Heart left ventricle (tissue), 16 donors: ENCODE data around the gene PLD4. TPM values are rescaled to one million over a fixed set of nuclear protein-coding genes. Genes with fewer than 3 reads are reported as not detected.
A peak's percentile ranks its signal among the peaks of the same experiment; 100 is the strongest.

Experiments used
- ATAC-seq, 4 donors: fragments of 200-7000 bp; cut with Tn5 transposase; one replicate each; pipeline ENCODE4 v1.9.1; 2020 to 2022; ENCODE audit warnings: moderate library complexity in 4 of 4, mild to moderate bottlenecking in 3 of 4, moderate number of reproducible peaks in 1 of 4
- DNase-seq, 5 donors: peaks; one replicate each; pipeline ENCODE4 v3.0.0-alpha.2; 2020
- H3K27ac ChIP-seq, 12 donors: fragments of 200-600 bp; sonication (generic) in 4 of 12; one replicate each; pipeline versions ENCODE4 v1.5.0 to v1.8.0; 2016 to 2022; ENCODE audit warnings: mild to moderate bottlenecking in 2 of 12
- H3K27me3 ChIP-seq, 9 donors: fragments of 200-600 bp; sonication (generic) in 2 of 9; one replicate each; pipeline versions ENCODE4 v1.5.1 to v1.8.0; 2016 to 2022; ENCODE audit warnings: mild to moderate bottlenecking in 3 of 9
- H3K36me3 ChIP-seq, 9 donors: fragments of 200-600 bp; sonication (generic) in 2 of 9; one replicate each; pipeline versions ENCODE4 v1.5.0 to v1.8.0; 2018 to 2022; ENCODE audit warnings: mild to moderate bottlenecking in 2 of 9
- H3K4me1 ChIP-seq, 12 donors: fragments of 200-600 bp; sonication (generic) in 4 of 12; one replicate each; pipeline versions ENCODE4 v1.5.0 to v1.8.0; 2016 to 2022; ENCODE audit warnings: mild to moderate bottlenecking in 3 of 12
- H3K4me3 ChIP-seq, 12 donors: fragments of 200-600 bp; sonication (generic) in 4 of 12; one replicate each; pipeline versions ENCODE4 v1.5.0 to v1.8.0; 2017 to 2022; ENCODE audit warnings: mild to moderate bottlenecking in 9 of 12, moderate library complexity in 4 of 12
- H3K9me3 ChIP-seq, 12 donors: fragments of 200-600 bp; sonication (generic) in 4 of 12; one replicate each; pipeline versions ENCODE4 v1.5.0 to v1.8.0; 2016 to 2022; ENCODE audit warnings: mild to moderate bottlenecking in 1 of 12
- CTCF ChIP-seq, 12 donors: fragments of 200-600 bp; sonication (generic) in 4 of 12; IDR thresholded peaks; one replicate each; pipeline versions ENCODE4 v1.5.0 to v1.8.0; 2018 to 2022; ENCODE audit warnings: antibody characterized with exemption in 12 of 12, mild to moderate bottlenecking in 5 of 12
- POLR2A ChIP-seq, 2 donors: fragments of 450-650 bp; IDR thresholded peaks; one replicate each; pipeline ENCODE4 v1.6.1; 2017; ENCODE audit warnings: antibody characterized with exemption in 2 of 2, mild to moderate bottlenecking in 2 of 2, moderate library complexity in 2 of 2
- WGBS, 4 donors: extraction: QIAGEN DNeasy Blood & Tissue Kit in 2 of 4; methylation state at CpG; one replicate each; pipeline versions ENCODE4 v1.1.5 to v1.1.7; 2013 to 2018; 5-methylcytosine and 5-hydroxymethylcytosine counted together
- intact Hi-C, 10 donors: fragments of 100-400 bp; cut with DNase I; formaldehyde crosslinking; loops; one replicate each; pipeline versions ENCODE4 v1.11.1 to v1.14.2; 2022
- polyA plus RNA-seq, 2 donors: library from polyadenylated mRNA; stranded (reverse); fragments of 200-250 nt; gene quantifications; one replicate each; pipeline ENCODE4 v1.2.3, GENCODE V29; 2013
- total RNA-seq, 9 donors: library from RNA; depleted of rRNA in 2 of 9; stranded (reverse); fragments of >200 nt in 2 of 9; fragmentation: NEBNext Ultra II Directional in 3 of 9; extraction: Animal tissue kit (Norgen Biotek cat#: 25700) in 3 of 9; gene quantifications; one replicate each; pipeline versions ENCODE4 v1.1.0 to v1.2.4, GENCODE V29; 2016 to 2023
- donor health status: ischemic (EF 13 %, LVEDD 7.1; RV severe dilation, severe dysfunction).
- donor health status: healthy with polysubstance abuse.
- donor health status: DM: no; HTN: yes; CAD: no.
- donor health status: DM: no; HTN: no; CAD: no.
- donor health status: ischemic (EF 25% LVEDD 6.9; RV normal size, moderate dysfunction).
- donor health status: ischemic (EF 25% LVEDD 5.7; RV mildly dilated, moderate dysfunction).
- donor health status: healthy.
- donor health status: DM: yes; HTN: yes; CAD: no.
- donor health status: ischemic (EF 35%, LVEDD 5.7; RV mildly dilated, moderate dysfunction).
- donor health status: nonischemic (EF 11% LVEDD 7.7; RV severe dilation, severe dysfunction).
- donor health status: DM: yes; HTN: yes; CAD: no.
- donor health status: PGD.
- donor health status: ischemic (EF 29% LVEDD 5.4; RV normal size, mild dysfunction).
- donor health status: nonischemic (EF 23%, LVEDD 6.1; RV moderate dilation, normal function).

Gene PLD4
- total and polyA plus RNA-seq, 11 donors, result 0.12 to 1.5 (median 0.33) TPM; not detected in 5

DNA sequence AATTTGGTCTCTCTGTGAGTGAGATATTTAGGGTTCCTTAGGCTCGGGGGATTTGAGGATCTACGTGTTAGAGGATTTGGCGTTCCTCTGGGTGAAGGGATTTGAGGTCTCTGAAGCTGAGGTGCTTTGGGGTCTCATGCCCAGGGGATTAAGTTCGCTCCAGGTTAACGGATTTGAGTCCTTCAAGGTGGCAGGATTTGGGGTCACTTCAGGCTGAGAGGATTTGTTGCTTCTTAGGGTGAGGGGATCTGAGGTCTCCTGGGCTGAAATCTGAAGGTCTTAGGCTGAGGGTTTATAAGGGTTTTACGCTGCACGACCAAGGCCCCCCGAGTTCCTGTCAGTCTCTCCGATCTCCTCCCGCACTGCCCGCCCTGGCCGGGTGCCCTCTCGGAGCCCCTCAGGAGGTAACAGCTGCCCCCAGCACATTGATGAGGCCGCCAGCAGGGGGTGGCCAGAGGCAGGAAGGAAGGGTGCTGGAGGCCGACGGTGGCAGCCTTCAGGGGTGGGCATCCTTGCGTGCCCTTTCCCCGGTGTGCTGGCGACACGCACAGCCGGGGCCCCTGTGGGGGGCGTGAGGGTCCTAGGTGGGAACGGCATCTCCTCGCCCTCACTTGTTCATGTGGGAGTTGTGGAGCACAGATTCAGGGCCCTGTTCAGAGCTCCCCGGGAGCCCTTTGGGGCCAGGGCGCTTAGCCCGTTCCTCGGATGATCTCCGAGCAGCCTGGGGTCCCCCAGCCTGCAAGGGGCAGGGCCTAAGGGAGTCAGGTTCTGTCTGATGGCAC, 45.3 kb upstream of the PLD4 start:
- intact Hi-C loops, result no loop called here
- no peak for TF ChIP-seq CTCF (IDR thresholded peaks at IDR 0.05)
- TF ChIP-seq POLR2A (IDR thresholded peaks at IDR 0.05), result no peak
- peak in 2 of 5 donors; percentile 6 to 32 for DNase-seq
- Histone ChIP-seq H3K4me3 (no peak overlapping the region), H3K4me1 (peaks cover 0 to 21% (median 0%) of the 10 kb centered on the region in 12 donors), H3K36me3 (peaks cover 0 to 31% (median 10%) of the 10 kb centered on the region in 9 donors), H3K27me3 (no peaks in the 10 kb centered on the region), H3K9me3 (no peaks in the 10 kb centered on the region), H3K27ac (no peak overlapping the region)
- no peak for ATAC-seq
- 84 to 88% (median 87%) methylated on average over 25 to 29 of the region's 29 CpGs for WGBS, 4 donors

GRCh38 chr14:104879983-104880565, 44.6 kb upstream of the PLD4 start:
- Histone ChIP-seq H3K9me3 (no peaks in the 10 kb centered on the region), H3K4me3 (no peak overlapping the region), H3K27me3 (no peaks in the 10 kb centered on the region), H3K27ac (no peak overlapping the region), H3K4me1 (peaks cover 0 to 18% (median 0%) of the 10 kb centered on the region in 12 donors), H3K36me3 (peaks cover 0 to 31% (median 10%) of the 10 kb centered on the region in 9 donors)
- TF ChIP-seq POLR2A (IDR thresholded peaks at IDR 0.05) (no peak), CTCF (IDR thresholded peaks at IDR 0.05) (no peak)
- WGBS, 4 donors, result 92 to 96% (median 94%) methylated on average over 12 to 15 of the region's 15 CpGs
- DNase-seq, result peak in 3 of 5 donors; percentile 7 to 61 (median 17)
- intact Hi-C loops, result no loop called here
- ATAC-seq, result no peak

DNA sequence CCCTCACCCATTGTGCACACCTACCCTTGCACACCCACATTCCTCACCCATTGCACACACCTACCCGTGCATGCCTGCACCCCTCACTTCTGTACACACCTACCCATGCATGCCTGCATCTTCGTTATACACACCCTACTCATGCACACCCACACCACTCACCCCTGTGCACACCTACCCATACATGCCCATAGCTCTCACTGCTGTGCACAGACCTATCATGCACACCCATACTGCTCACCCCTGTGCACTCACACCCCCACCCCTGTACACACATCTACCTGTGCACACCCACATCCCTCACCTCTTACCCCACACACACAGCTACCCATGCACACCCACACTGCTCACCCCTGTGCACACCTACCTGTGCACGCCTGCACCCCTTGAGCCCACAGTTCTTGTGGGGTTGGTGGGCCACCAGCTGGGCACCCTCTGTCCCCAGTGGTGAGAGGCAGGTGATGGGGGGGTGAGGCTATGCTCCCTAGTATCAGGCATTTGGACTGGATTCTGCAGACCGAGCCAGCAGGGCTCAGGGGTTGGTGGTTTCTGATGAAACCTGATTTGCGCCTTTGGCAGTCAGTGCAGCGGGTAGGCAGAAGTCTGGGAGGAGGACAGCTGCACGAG, 44.0 kb upstream of the PLD4 start:
- DNase-seq (peak in 1 of 5 donors; percentile 25), ATAC-seq (peak in 1 of 4 donors; percentile 7)
- no peak overlapping the region for H3K4me3 ChIP-seq
- 74 to 89% (median 83%) methylated on average over 7 of the region's 7 CpGs for WGBS, 4 donors
- H3K36me3 ChIP-seq, result peaks cover 0 to 35% (median 10%) of the 10 kb centered on the region in 9 donors
- H3K27me3 ChIP-seq, result no peaks in the 10 kb centered on the region
- no peak overlapping the region for H3K27ac ChIP-seq
- H3K4me1 ChIP-seq, result peaks cover 0 to 15% (median 0%) of the 10 kb centered on the region in 12 donors
- intact Hi-C loops, result no loop called here
- TF ChIP-seq POLR2A (IDR thresholded peaks at IDR 0.05), result no peak
- no peak for TF ChIP-seq CTCF (IDR thresholded peaks at IDR 0.05)
- no peaks in the 10 kb centered on the region for H3K9me3 ChIP-seq
